Mesenchymal stem cell (in vitro differentiated cells and primary cell): ENCODE data around the gene GFRA1.

Source experiments
- DNase-seq: peaks from one replicate; pipeline ENCODE4 v3.0.0-alpha.2; 2013
- H2AFZ ChIP-seq: one replicate; pipeline ENCODE4 v1.6.1; 2013; ENCODE audit warnings: low read depth, mild to moderate bottlenecking, control low read depth, inconsistent platforms, low read length, moderate library complexity
- H2AK5ac ChIP-seq: 2 replicates; pipeline ENCODE4 v1.6.1; 2013; ENCODE audit warnings: low read length, moderate library complexity, mild to moderate bottlenecking, inconsistent platforms; ENCODE audit not compliant: severe bottlenecking
- H2BK120ac ChIP-seq: one replicate; pipeline ENCODE4 v1.6.1; 2013; ENCODE audit warnings: low read depth, mild to moderate bottlenecking, inconsistent platforms, low read length, moderate library complexity
- H2BK12ac ChIP-seq, 2 experiments: one replicate each; pipeline ENCODE4 v1.6.1; 2013; ENCODE audit warnings: inconsistent platforms in 2 of 2, low read length in 2 of 2, mild to moderate bottlenecking in 2 of 2, moderate library complexity in 2 of 2, control low read depth in 1 of 2
- H2BK15ac ChIP-seq: one replicate; pipeline ENCODE4 v1.6.1; 2013; ENCODE audit warnings: mild to moderate bottlenecking, low read depth, inconsistent platforms; ENCODE audit not compliant: poor library complexity, severe bottlenecking
- H2BK5ac ChIP-seq: 2 replicates; pipeline ENCODE4 v1.6.1; 2013; ENCODE audit warnings: low read depth, mild to moderate bottlenecking, low read length, control low read depth, inconsistent platforms; ENCODE audit not compliant: poor library complexity, severe bottlenecking
- H3K14ac ChIP-seq, 2 experiments: one replicate each; pipeline ENCODE4 v1.6.1; 2013; ENCODE audit warnings: inconsistent platforms in 2 of 2, low read length in 2 of 2, control low read depth in 1 of 2, mild to moderate bottlenecking in 1 of 2, moderate library complexity in 1 of 2
- H3K18ac ChIP-seq, 2 experiments: one replicate each; pipeline ENCODE4 v1.6.1; 2013; ENCODE audit warnings: inconsistent platforms in 2 of 2, low read length in 2 of 2, control low read depth in 1 of 2, low read depth in 1 of 2, mild to moderate bottlenecking in 1 of 2
- H3K23ac ChIP-seq, 2 experiments: one replicate each; pipeline ENCODE4 v1.6.1; 2013; ENCODE audit warnings: inconsistent platforms in 2 of 2, low read length in 2 of 2, mild to moderate bottlenecking in 2 of 2, moderate library complexity in 2 of 2, control low read depth in 1 of 2
- H3K27ac ChIP-seq: 2 replicates; pipeline ENCODE4 v1.5.1; 2013; ENCODE audit warnings: mild to moderate bottlenecking, moderate library complexity, low read length, control low read depth, inconsistent platforms; ENCODE audit not compliant: poor library complexity, severe bottlenecking
- H3K27me3 ChIP-seq, 2 experiments: 2 replicates each; pipeline versions ENCODE4 v1.6.1 to v1.7.0; 2013; ENCODE audit warnings: low read length in 2 of 2, mild to moderate bottlenecking in 2 of 2, moderate library complexity in 2 of 2, control low read depth in 1 of 2, inconsistent platforms in 1 of 2; ENCODE audit not compliant: control insufficient read depth in 1 of 2, insufficient read depth in 1 of 2
- H3K36me3 ChIP-seq, 2 experiments: 2 replicates each; pipeline versions ENCODE4 v1.6.1 to v1.7.0; 2013; ENCODE audit warnings: low read length in 2 of 2, control low read depth in 1 of 2, inconsistent platforms in 1 of 2, low read depth in 1 of 2, mild to moderate bottlenecking in 1 of 2; ENCODE audit not compliant: insufficient read depth in 2 of 2, control insufficient read depth in 1 of 2
- H3K4ac ChIP-seq, 2 experiments: one replicate each; pipeline ENCODE4 v1.6.1; 2013; ENCODE audit warnings: inconsistent platforms in 2 of 2, low read length in 2 of 2, mild to moderate bottlenecking in 2 of 2, moderate library complexity in 2 of 2, control low read depth in 1 of 2, low read depth in 1 of 2
- H3K4me1 ChIP-seq: 2 replicates; pipeline ENCODE4 v1.6.1; 2013; ENCODE audit warnings: low read depth, low read length, control low read depth; ENCODE audit not compliant: control insufficient read depth, insufficient read depth
- H3K4me2 ChIP-seq: 2 replicates; pipeline ENCODE4 v1.6.1; 2013; ENCODE audit warnings: low read length, mild to moderate bottlenecking, inconsistent platforms; ENCODE audit not compliant: poor library complexity, severe bottlenecking
- H3K4me3 ChIP-seq, 2 experiments: 2 replicates each; pipeline versions ENCODE4 v1.5.1 to v1.7.0; 2013; ENCODE audit warnings: low read length in 2 of 2, mild to moderate bottlenecking in 2 of 2, control low read depth in 1 of 2, low read depth in 1 of 2; ENCODE audit not compliant: insufficient read depth in 1 of 2
- H3K79me1 ChIP-seq: replicated peaks from 2 replicates; pipeline ENCODE4 v1.6.1; 2013; ENCODE audit warnings: mild to moderate bottlenecking, control low read depth, low read length, inconsistent platforms; ENCODE audit not compliant: poor library complexity, severe bottlenecking
- H3K9ac ChIP-seq: 2 replicates; pipeline ENCODE4 v1.7.0; 2013; ENCODE audit warnings: mild to moderate bottlenecking, low read length, moderate library complexity
- H3K9me3 ChIP-seq: 2 replicates; pipeline ENCODE4 v1.7.0; 2013; ENCODE audit warnings: mild to moderate bottlenecking, low read length; ENCODE audit not compliant: control insufficient read depth
- H4K8ac ChIP-seq: one replicate; pipeline ENCODE4 v1.6.1; 2013; ENCODE audit warnings: inconsistent platforms, mild to moderate bottlenecking, low read length, moderate library complexity
- H4K91ac ChIP-seq: one replicate; pipeline ENCODE4 v1.6.1; 2013; ENCODE audit warnings: mild to moderate bottlenecking, low read length, inconsistent platforms
- WGBS: methylation state at CpG from one replicate; pipeline ENCODE4 v1.1.7; 2013; ENCODE audit warnings: mixed read lengths; 5-methylcytosine and 5-hydroxymethylcytosine counted together

Gene GFRA1

DNA sequence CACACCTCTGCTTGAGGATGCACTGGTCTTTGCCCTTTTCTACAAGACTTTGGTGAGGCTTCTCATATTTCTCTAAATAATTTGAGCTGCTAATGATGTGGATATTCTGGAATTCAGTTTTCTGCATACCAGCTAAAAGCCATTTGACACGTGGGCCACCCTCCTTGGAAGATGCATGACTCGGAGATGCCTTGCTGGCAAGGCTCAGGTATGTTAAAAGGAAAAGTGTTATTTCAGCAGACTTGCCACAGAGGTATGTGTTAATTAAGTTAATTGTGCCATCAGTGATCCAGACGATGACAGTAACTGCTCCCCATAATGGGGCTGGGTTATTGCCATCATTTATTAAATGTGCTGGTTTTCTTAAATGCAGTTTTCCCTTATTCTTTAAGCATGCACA is 8.8 kb upstream of the GFRA1 start:
- no peaks in the 10 kb centered on the region for H3K36me3 ChIP-seq
- no peak overlapping the region for H3K27ac ChIP-seq
- no peak overlapping the region for H3K4me2 ChIP-seq
- H3K4ac ChIP-seq, result no peak overlapping the region
- H2BK120ac ChIP-seq, result no peak overlapping the region
- no peak overlapping the region for H2BK12ac ChIP-seq
- H3K23ac ChIP-seq, result no peak overlapping the region
- no peak overlapping the region for H3K14ac ChIP-seq
- 70% methylated on average over 3 of the region's 3 CpGs for WGBS
- no peak overlapping the region for H2BK15ac ChIP-seq
- no peak overlapping the region for H3K9ac ChIP-seq
- H3K4me3 ChIP-seq, result no peak overlapping the region
- H3K18ac ChIP-seq, result no peak overlapping the region
- no peaks in the 10 kb centered on the region for H3K79me1 ChIP-seq
- no peaks in the 10 kb centered on the region for H3K9me3 ChIP-seq
- H2BK5ac ChIP-seq, result no peak overlapping the region
- H2AFZ ChIP-seq, result no peak overlapping the region
- no peaks in the 10 kb centered on the region for H3K27me3 ChIP-seq
- H3K4me1 ChIP-seq, result peaks cover 4% of the 10 kb centered on the region
- no peak for DNase-seq
- H4K8ac ChIP-seq, result no peak overlapping the region
- no peak overlapping the region for H4K91ac ChIP-seq
- H2AK5ac ChIP-seq, result no peak overlapping the region

DNA sequence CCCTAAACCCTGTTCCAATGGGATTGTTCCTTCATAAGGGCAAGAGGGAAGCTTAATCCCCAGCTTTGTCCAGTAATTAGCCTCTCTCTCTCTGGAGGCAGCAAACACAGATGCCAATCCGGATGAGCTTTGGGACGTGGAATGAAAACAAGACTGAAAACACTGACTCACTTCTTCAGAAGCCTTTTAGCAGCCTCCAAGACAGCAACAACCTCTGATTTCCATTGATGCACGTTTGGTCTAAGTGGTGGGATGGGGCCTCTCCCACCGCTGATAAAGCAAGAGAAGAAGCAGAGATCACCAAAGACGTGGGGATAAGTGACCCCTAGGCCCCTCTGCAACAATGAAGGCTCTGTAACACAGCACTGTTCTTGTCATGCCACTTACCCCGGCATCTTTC is 5.8 kb upstream of the GFRA1 start:
- H4K8ac ChIP-seq, result no peak overlapping the region
- no peak overlapping the region for H2BK15ac ChIP-seq
- no peak overlapping the region for H3K4me3 ChIP-seq
- no peak overlapping the region for H2BK120ac ChIP-seq
- no peak overlapping the region for H4K91ac ChIP-seq
- no peaks in the 10 kb centered on the region for H3K79me1 ChIP-seq
- H3K4me1 ChIP-seq, result peaks cover 4% of the 10 kb centered on the region
- H2BK12ac ChIP-seq, result no peak overlapping the region
- no peak overlapping the region for H3K23ac ChIP-seq
- H3K14ac ChIP-seq, result no peak overlapping the region
- peaks cover 0 to 10% of the 10 kb centered on the region in 2 experiments for H3K27me3 ChIP-seq
- H3K18ac ChIP-seq, result no peak overlapping the region
- H3K4me2 ChIP-seq, result no peak overlapping the region
- H3K4ac ChIP-seq, result no peak overlapping the region
- no peak overlapping the region for H2AFZ ChIP-seq
- H3K36me3 ChIP-seq, result no peaks in the 10 kb centered on the region
- 69% methylated on average over 6 of the region's 6 CpGs for WGBS
- no peak overlapping the region for H2BK5ac ChIP-seq
- peak overlapping the region; percentile 4 for H2AK5ac ChIP-seq
- no peaks in the 10 kb centered on the region for H3K9me3 ChIP-seq
- no peak overlapping the region for H3K9ac ChIP-seq
- no peak for DNase-seq
- no peak overlapping the region for H3K27ac ChIP-seq

DNA sequence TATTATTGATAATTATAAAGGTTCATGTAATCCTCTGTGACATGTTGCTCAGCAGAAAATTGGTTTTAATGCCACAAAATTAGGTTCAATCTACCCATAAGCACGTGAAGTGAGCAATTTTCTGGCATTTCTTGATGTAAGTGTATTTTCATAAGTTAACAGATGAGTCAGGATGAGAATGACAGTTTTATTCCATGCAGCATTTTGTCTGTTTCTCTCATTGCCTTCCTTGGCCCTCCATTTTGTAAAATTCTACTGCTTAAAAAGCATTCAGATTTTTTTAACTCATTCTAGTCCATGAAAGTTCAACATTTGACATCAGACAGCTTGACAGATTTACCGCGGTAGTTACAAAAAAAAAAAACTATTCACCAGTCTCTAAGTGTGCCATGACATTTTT is 4.0 kb upstream of the GFRA1 start:
- H3K27ac ChIP-seq, result no peak overlapping the region
- no peaks in the 10 kb centered on the region for H3K36me3 ChIP-seq
- H3K9me3 ChIP-seq, result no peaks in the 10 kb centered on the region
- H3K18ac ChIP-seq, result no peak overlapping the region
- no peak overlapping the region for H3K4me3 ChIP-seq
- DNase-seq, result no peak
- no peak overlapping the region for H2BK120ac ChIP-seq
- H4K8ac ChIP-seq, result no peak overlapping the region
- no peak overlapping the region for H3K9ac ChIP-seq
- no peak overlapping the region for H2AFZ ChIP-seq
- H2BK12ac ChIP-seq, result no peak overlapping the region
- WGBS, result 93% methylated on average over 3 of the region's 3 CpGs
- peaks cover 4% of the 10 kb centered on the region for H3K4me1 ChIP-seq
- peaks cover 0 to 10% of the 10 kb centered on the region in 2 experiments for H3K27me3 ChIP-seq
- H3K4ac ChIP-seq, result no peak overlapping the region
- no peak overlapping the region for H3K14ac ChIP-seq
- H2AK5ac ChIP-seq, result no peak overlapping the region
- H3K4me2 ChIP-seq, result no peak overlapping the region
- H3K23ac ChIP-seq, result no peak overlapping the region
- peaks cover 3% of the 10 kb centered on the region for H3K79me1 ChIP-seq
- no peak overlapping the region for H2BK15ac ChIP-seq
- H2BK5ac ChIP-seq, result no peak overlapping the region
- H4K91ac ChIP-seq, result no peak overlapping the region

DNA sequence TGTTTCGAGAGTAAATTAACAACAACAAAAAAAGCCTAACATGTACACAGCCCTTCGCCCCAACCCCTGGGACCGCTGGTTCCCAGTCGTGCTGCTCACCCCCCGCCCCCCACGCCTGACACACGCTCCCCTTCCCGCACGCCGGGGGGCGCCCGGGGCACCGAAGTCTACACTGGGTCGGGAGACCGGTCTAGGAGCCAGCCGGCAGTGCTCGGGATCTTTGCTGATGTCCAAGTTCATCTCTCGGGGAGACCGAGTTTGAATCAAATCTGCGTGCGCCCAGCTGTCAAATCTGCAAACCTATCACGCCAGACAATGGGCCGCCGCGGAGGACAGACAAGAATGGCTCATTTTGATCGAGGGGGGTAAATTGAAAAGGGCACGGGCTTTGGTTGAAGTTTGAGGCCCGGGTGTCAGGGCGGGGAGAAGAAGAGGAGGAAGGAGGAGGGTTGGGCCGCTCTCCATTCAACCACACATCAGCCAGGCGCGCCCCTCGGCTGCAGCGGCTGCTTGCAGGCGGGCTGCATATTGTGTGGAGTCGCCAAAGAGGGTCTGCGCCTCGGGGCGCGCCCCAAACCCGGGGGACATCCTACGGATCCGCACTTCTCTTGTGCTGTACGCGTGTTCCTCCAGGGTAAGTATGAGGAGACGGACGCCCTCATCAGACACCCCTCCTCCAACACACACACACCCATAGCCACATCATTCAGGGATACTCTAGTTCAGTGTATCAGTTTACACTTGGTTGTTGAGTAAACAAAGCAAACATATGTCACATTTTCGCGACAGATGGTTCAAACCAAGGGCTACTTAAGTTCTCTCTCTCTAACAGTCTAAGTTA is 1.3 kb upstream of the GFRA1 start:
- Histone ChIP-seq H2BK12ac (no peak overlapping the region), H3K79me1 (peaks cover 6% of the 10 kb centered on the region), H2AK5ac (no peak overlapping the region), H3K4me3 (peak overlapping the region; percentile 79 to 81), H2BK120ac (no peak overlapping the region), H3K4ac (no peak overlapping the region), H4K8ac (no peak overlapping the region), H2BK5ac (peak overlapping the region; percentile 48), H3K23ac (peak overlapping the region in 1 of 2 experiments; percentile 73), H3K36me3 (peaks cover 0 to 5% of the 10 kb centered on the region in 2 experiments), H4K91ac (no peak overlapping the region), H3K27ac (peak overlapping the region; percentile 52), H3K4me1 (peaks cover 10% of the 10 kb centered on the region), H3K9me3 (no peaks in the 10 kb centered on the region), H3K18ac (peak overlapping the region in 1 of 2 experiments; percentile 86), H2BK15ac (no peak overlapping the region), H2AFZ (peak overlapping the region; percentile 77), H3K14ac (no peak overlapping the region), H3K9ac (peak overlapping the region; percentile 73), H3K4me2 (peak overlapping the region; percentile 98), H3K27me3 (peaks cover 0 to 18% of the 10 kb centered on the region in 2 experiments)
- DNase-seq, result peak; percentile 55
- WGBS, result under 1% methylated on average over 46 of the region's 49 CpGs
